Stimulated activated CD8-positive, alpha-beta memory T cell treated with anti-CD3 and anti-CD28 coated beads, Interleukin-7, amount 100 ng/mL, for 48 hours (primary cell): Measurements from ENCODE around the gene GNG5.
"Not testable (repeated sequence)": the region's sequence is repeated elsewhere in the genome, so short reads cannot be mapped to it uniquely, and the experiment has no call there.

Experiments
- DNase-seq, 2 donors: peaks; one replicate each; pipeline ENCODE4 v3.0.0-alpha.2; 2020; ENCODE audit warnings: low read depth in 1 of 2; ENCODE audit errors: extremely low read depth in 1 of 2

GNG5 gene

DNA sequence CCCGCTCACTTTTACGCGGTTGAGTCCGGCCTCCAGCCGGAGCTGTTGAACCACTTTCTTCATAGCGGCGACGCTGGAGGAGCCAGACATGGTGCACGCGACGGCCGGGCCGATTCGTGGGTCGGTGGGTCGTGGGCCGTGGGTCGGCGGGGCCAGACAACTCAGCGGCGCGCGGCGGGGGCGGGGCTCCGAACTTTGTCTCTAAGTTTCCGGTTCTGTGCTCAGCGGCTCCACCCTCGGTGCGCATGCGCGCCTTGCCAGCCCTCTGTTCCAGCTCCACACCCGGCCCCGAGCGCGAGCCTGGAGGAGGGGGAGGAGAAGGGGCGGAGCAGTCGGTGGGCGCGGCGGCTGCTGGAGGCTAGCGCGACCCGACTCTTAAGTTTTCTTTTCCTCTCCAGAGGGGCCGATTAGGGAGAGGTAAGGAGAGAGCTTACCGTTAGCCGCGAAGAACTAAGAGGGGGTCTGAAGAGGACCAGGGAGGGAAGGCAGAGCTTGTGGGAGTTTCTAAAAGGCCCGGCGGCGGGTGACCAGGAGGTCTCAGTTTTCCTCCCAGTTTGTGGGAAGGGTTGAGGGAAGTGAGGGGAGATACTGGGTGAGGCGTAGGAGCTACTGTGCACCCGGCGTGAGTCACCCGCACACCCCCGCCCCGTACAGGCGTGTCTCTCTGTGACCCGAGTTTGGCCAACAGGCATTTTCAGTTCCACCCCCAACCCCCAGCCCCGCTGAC, at the start of gene GNG5, which contains the start of gene SPATA1:
Gene GNG5, minus strand, starts transcription at position 580 of the 727 bp plus-strand sequence. Its CDS starts 490 bp downstream, at position 90.
Gene SPATA1, plus strand, starts transcription at position 385 of the 727 bp plus-strand sequence. CDS start 9,974 bp downstream, outside the sequence.
- DNase-seq: peak; percentile 96 to 98

DNA sequence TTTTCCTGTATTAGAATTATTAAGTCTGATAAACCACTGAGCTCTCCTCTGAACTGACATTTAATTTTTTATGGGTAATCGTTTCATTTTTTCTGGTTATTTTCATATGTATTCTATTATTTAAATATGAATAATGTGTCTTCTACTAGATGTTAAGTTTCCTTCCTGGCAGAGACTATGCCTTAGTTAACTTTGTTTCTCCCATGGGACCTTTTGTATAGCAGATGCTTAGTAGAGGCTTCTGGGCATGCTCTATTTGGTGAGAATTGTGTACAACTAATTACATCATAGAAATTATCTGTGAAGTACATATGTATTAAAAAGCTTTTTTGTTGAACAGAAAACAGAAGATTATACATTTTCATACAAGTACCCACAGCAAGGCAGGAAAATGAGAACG, 44.4 kb upstream of the GNG5 start:
- DNase-seq: no peak

DNA sequence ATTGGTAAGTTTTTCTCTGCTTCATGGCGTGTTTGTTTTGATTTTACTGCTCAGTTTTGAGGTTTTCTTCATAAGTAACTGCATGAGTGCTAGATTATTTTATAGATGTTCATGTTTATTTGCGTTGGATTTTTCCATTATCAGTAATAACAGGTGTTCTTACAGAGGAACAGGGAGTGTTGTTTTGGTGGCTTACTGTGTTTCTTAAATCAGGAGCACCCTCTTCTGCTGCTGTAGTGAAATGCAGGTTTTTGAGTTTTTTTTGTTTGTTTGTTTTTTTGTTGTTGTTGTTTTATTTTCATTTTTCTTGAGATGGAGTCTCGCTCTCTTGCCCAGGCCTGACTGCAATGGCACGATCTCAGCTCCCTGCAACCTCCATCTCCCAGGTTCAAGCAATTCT, 35.3 kb upstream of the GNG5 start:
- no peak for DNase-seq

DNA sequence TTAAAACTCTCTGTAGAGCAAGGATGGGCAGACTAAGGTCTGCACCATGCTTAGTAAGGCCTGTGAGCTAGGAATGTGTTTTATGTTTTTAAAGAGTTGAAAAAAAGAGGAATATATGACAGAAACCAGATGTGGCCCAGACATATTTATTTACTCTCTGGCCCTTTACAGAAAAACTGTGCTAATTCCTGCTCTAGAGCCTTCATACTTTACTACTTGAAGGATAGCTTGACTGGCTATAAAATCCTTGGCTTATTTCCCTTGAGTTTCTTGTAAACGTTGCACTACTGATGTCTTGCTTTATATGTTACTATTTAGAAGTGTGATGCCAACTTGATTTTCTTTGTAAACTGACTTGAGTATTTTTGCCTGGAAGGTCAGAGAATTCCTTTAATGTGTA, 34.4 kb upstream of the GNG5 start:
- DNase-seq: no peak

- no peak for DNase-seq
Observed at GRCh38 chr1:84539972-84540371, 33.6 kb upstream of the GNG5 start.

GRCh38 chr1:84538599-84538998, 32.2 kb upstream of the GNG5 start:
- no peak for DNase-seq

- no peak for DNase-seq
Observed at GRCh38 chr1:84525779-84526178, 19.4 kb upstream of the GNG5 start.

DNA sequence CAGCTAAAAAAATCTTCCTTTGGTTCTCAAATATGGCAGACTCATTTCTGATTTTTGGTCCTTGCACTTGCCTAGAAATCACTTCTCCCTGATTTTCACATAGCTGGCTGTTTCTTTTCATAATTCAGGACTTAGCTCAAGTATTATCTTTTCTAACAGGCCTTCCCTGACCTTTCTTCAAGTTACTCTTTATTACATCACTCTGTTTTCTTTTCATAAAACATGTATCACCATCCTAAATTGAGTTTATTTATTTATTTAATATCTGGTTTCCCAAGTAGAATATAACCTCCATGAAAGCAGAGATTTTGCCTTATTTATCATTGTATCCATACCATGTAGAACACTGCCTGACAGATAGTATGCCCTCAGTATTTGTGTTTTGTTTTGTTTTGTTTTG, 18.2 kb upstream of the GNG5 start:
- DNase-seq: no peak

DNA sequence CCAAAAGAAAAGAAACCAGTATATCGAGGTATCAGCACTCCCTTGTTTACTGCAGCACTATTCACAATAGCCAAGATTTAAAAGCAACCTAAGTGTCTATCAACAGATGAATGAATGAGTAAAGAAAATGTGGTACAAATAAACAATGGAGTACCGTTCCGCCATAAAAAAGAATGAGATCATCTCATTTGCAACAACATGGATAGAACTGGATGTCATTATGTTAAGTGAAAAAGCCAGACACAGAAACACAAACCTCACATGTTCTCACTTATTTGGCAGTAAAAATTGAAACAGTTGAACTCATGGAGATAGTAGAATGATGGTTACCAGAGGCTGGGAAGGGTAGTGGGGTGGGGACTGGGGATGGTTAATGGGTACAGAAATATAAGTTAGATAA, 4.3 kb upstream of the GNG5 start:
- no peak for DNase-seq

DNA sequence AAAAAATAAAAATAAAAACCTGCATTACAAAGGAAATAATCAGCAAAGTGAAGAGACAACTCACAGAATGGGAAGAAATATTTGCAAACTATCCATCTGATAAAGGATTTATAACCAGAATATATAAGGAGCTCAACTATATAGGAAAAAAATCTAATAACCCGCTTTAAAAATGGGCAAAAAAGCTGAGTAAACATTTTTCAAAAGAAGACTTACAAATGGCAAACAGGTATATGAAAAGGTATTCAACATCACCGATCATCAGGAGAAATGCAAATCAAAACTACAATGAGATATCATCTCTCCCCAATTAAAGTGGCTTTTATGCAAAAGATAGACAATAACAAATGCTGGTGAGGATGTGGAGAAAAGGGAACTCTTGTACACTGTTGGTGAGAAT, 3.8 kb upstream of the GNG5 start:
- no peak for DNase-seq

DNA sequence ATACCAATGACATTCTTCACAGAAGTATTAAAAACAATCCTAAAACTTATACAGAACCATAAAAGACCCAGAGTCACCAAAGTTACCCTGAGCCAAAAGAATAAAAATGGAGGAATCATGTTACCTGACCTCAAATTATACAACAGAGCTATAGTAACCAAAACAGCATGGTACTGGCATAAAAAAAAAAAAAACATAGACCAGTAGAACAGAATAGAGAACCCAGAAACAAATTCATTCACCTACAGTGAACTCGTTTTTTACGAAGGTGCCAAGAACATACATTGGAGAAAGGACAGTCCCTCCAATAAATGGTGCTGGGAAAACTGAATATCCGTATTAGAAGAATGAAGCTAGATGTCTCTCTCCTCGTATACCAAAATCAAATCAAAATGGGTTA, 2.6 kb upstream of the GNG5 start:
- no peak for DNase-seq

DNA sequence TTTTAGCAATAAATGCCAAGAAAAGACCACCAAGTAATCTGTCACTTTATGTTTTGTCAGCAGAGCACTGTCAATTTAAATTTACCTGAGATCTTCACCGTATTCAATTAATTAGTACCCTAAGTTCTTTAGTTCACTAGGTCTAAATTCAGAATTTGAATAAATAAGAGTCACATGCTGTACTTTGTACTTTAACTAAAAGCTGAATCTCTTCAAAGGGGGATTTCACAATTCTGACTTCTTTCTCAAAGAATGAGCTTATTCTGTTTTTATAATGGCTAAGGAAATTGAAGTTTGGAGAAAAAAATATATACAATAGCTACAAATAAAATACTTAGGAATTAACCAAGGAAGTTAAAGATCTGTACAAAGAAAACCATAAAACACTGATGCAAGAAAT, 2.1 kb upstream of the GNG5 start:
- DNase-seq: no peak

DNA sequence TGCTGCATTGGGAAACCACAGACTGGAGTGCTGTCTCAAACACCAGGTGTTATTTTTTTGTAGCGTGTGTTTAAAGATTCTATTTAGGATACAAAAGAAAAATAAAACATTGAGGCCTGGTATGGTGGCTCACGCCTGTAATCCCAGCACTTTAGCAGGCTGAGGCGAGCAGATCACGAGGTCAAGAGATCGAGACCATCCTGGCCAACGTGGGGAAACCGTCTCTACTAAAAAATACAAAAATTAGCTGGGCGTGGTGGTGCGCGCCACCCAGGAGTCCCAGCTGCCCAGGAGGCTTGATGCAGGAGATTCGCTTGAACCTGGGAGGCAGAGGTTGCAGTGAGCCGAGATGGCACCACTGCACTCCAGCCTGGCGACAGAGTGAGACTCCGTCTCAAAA, 1.5 kb upstream of the GNG5 start:
- not testable (repeated sequence) for DNase-seq

DNA sequence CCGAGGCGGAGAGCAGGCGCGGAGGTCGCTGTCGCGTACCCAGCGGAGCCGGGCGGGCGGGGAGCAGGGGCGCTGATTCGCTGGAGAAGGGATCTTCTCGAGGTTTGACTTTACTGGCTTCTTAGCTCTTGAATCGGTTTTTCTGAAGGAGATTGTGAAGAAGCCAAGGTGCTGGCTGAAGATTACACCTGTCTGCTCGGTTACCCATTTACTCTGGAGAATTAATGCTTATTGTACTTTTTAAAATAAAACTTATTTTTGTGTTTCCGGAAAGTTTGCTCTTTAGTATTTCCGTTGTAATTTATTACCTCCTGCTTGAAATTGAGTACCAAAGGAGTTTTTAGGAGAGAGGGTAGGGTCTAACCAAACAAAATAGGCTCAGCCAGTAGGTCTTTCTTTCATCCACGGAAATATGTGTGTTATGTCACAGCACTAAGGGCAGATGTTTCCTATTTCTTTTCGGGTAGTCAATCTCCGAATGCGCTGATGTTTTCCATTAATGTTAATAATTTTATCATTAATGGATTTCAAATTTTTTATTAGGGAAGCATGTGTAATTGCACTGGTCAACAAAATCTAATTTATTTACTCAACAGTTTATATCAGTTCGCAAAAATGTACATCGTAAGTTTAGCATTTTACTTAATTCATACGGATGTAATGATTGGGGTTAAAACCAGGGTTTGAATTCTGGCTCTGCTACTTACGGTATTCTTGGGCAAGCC, 510 bp upstream of the GNG5 start:
- DNase-seq: no peak

DNA sequence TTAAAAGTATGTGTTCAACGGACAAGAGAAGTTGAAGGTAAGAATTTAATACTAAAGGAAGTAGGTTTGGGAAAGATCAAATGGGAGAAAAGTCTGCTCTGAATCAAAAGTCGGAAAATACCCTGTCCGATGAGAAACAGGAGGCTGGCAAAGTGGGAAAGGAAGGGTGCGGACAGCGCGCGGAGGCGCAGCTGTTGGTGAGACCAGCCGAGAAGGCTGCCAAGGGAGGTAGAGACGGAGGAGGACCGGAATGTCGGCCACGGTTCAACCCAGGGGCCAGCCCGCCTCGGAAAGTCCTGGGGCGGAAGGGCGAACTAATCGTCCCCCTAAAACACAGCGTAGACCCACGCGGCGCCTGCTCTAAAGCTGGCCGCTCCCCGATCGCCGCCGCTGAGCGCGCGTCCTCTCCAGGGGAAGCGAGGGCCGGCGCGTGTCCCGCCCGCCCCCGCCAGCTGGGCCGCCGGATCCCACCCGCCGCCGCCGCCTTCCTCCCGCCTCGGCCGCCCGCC, 834 bp downstream of the GNG5 start:
- peak in 1 of 2 donors; percentile 11 for DNase-seq

- DNase-seq: no peak
Observed at GRCh38 chr1:84504580-84505492, 1.5 kb downstream of the GNG5 start.

DNA sequence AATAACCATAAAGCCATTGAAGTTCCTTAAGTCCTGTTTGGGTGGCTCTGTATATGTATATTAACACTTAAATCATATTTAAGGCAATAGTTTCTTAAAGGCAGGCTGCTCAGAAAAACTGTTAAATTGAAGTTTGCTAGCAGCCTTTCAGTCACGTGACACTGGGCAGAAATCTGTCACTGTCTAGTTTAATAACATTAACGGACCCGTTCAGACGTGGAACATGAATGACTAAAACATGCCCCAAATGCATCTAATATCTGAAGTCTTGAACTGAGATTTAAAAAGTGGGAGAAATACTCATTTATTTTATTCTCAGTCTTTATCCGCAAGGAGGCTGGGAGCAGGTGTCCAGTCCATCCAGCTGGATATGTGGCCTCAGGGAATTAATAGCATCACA, 3.5 kb downstream of the GNG5 start:
- DNase-seq: no peak

GRCh38 chr1:84497631-84498275, 8.6 kb downstream of the GNG5 start:
- DNase-seq: no peak

DNA sequence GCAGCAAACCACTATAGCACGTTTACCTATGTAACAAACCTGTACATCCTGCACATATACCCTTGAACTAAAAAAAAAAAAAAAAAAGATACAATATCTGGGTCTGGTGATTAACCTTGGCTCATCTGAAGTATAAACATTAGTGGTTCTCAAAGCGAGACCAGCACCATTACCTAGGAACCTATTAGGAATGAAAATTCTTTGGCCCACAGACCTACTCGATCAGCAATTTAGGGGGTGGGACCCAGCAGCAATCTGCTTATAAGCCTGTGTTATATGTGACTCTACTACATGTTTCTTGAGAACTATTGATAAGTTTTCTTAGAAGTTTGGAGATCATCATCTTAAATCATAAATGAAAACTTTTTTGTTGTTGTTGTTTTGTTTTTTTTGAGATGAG, 9.9 kb downstream of the GNG5 start:
- DNase-seq: no peak

DNA sequence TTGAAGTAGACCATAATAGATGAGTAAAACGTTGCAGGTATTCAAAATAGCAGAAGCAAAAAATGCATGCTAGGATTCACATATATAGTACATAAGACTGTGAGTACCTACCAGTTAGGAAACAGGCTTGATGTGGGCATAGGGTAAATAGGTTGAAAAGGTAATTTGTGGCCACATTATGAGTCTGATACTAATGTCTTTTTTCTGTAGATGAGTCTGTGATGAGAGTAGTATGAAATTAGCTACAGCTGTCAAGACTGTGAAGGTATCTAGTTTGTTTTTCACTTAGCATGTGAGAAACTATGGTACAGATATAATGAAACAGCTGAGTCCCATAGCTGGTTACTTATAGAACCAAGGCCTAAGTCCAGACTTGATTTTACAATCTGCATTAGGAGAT, 12.6 kb downstream of the GNG5 start:
- DNase-seq: no peak

GRCh38 chr1:84492726-84493125, 13.7 kb downstream of the GNG5 start:
- DNase-seq: no peak
